ENCODE data around the gene CYTH2.
"Not testable (repeated sequence)": the region's sequence is repeated elsewhere in the genome, so short reads cannot be mapped to it uniquely, and the experiment has no call there.

The CYTH2 gene

DNA sequence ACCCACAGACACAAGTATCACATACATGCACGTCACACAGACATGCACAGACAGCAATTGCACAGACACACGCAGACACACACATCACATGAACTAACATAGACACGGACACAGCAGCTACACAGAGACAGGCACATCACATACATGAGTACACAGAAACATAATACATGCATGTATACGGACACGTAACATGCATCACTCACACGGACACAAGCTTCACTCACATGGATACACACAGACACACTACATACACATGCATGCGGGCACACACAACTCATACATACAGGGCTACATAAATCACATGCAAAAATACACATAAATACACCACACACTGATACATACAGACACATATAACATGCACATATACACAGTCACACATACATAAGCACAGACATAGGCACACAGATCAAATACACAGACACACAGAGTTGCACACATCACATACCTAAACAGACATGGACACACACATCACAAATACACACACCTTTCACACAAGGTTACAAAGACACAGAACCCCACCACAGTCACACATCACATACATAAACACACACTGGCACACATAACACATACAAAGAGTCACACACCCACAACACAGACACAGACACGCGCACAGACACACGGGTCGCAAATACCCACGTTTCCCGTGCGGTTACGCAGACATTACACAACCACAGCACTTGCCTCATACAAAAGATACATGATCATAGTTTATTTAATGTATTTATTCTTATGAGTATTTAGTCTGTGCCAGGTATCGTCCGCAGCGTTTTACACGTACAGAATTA, 43.5 kb downstream of the CYTH2 start:
- DNase-seq (ENCODE audit: low read depth in 2 of 2), result no peak

GRCh38 chr19:48513289-48514122, 44.3 kb downstream of the CYTH2 start:
- DNase-seq (ENCODE audit: low read depth in 2 of 2), result peak; percentile 61 to 62

DNA sequence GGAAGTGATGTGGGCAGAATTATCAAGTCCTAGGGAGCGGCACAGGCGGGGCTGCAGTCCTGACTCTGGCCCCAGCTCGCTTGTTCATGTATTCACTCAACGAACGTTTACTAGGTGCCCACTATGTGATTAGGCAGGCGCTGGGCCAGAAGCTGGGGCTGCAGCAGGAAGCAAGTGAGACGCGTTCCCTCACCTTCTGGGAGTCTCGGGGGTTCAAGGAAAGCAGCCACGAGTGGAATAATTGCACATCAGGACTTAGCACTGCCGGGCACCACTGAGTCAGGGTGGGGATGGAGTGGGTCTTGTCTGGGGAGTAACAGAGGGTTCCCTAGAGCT, 44.9 kb downstream of the CYTH2 start:
- no peak for DNase-seq (ENCODE audit: low read depth in 2 of 2)

DNA sequence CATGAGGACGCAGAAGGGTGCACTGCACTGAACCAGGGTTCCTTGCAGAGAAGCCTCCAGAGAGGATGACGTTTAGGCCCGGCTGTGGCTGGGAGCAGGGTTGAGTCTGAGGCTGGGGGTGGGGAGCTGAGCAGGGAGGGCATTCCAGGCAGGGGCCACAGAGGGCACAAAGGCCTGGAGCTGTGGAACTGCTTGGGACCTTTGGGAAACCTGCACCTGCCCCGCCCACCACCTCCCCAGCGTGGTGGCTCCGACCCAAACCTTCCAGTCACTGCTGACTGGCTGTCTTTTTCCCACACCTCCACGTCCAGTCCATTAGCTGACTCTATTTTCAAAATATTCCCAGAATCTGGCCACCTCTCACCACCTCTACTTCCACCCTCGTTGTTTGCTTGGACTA, 47.4 kb downstream of the CYTH2 start:
- no peak for DNase-seq (ENCODE audit: low read depth in 2 of 2)

DNA sequence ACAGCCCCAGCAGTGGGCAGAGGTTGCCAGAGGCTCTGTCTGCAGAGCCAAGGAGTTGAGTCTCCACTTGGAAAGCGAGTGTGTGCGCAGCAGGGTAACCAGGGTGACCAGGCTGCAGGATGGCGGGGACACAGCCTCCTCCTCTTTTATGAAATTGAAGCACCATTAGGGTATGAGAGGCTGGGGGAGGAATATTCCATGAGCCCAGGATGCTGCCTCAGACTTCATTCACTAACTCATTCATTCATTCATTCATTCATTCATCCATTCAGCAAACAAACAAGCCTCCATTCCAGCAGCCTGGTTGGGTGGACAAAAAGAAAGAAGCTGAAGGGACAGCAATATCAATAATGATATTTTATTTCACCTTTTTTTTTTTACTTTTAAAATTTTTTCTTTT, 49.0 kb downstream of the CYTH2 start:
- no peak for DNase-seq (ENCODE audit: low read depth in 2 of 2)

DNA sequence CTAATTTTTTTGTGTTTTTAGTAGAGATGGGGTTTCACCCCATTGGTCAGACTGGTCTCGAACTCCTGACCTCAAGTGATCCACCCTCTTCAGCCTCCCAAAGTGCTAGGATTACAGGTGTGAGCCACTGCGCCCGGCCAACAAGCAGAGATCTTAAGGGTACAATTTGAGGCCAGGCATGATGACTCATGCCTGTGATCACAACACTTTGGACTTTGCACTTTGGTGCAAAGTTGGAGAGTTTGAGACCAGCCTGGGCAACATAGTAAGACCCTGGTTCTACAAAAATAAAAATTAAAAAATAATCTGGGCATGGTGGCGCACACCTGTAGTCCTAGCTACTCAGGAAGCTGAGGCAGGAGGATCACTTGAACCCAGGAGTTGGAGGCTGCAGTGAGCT, 50.3 kb downstream of the CYTH2 start:
- DNase-seq (ENCODE audit: low read depth in 2 of 2), result not testable (repeated sequence)

- no peak for DNase-seq (ENCODE audit: low read depth in 2 of 2)
These were observed 51.0 kb downstream of the CYTH2 start for GRCh38 chr19:48520134-48520533.

- no peak for DNase-seq (ENCODE audit: low read depth in 2 of 2)
These were observed 55.1 kb downstream of the CYTH2 start for GRCh38 chr19:48524221-48524620.

DNA sequence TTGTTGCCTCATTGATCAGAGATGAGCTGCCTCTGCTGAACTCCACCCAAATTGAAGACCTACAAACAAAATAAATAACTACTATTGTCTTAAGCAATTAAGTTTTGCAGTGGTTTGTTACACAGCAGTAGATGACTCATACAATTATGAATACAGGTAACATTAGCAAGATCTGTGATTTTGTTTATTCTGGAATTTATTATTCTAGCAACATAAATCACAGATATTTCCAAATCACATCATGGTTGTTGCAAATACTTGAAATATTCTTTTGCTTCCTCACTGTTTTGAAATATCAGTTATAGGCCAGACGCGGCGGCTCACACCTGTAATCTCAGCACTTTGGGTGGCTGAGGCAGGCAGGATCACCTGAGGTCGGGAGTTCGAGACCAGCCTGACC, 55.6 kb downstream of the CYTH2 start:
- DNase-seq (ENCODE audit: low read depth in 2 of 2), result no peak

DNA sequence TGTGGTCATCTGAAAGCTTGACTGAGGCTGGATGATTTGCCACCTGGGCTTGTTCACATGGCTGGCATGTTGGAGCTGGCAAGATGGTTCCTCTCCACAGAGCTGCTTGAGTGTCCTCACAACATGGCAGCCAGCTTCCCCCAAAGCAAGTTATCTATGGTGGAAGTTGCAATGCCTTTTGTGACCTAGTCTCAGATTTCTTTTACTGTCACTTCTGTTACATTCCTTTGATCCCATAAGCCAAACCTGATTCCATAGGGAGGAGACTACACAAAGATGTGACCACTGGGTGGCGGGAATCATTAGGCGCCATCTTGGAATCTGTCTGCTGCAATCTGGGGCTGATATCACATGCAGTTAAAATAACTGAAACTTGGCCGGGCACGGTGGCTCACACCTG, 60.0 kb downstream of the CYTH2 start:
- no peak for DNase-seq (ENCODE audit: low read depth in 2 of 2)

- DNase-seq (ENCODE audit: low read depth in 2 of 2), result no peak
These were observed 61.0 kb downstream of the CYTH2 start for GRCh38 chr19:48530066-48530720.

DNA sequence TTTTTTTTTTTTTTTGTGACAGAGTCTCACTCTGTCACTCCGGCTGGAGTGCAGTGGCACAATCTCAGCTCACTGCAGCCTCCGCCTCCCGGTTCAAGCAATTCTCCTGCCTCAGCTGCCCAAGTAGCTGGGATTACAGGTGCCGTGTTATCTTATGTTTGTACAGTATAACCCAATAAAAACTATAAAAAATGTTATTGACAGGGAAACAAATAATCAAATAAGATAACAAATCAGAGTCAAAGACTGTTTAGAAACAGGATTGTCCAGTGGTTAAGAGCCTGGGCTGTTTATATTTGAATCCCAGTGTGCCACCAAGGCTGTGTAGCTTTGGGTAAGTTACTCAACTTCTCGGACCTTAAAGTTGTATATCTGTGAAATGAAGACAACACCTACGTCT, 61.6 kb downstream of the CYTH2 start:
- DNase-seq (ENCODE audit: low read depth in 2 of 2), result no peak

Measured in activated CD4-positive, alpha-beta T cell treated with anti-CD3 and anti-CD28 coated beads for 24 hours (primary cell).